GM12878 (cell line): Measurements from ENCODE around the gene CLDN7. TPM values are rescaled to one million over a fixed set of nuclear protein-coding genes. Genes with fewer than 3 reads are reported as not detected.

Experiments used
- ATAC-seq: fragments of 200-7000 bp; cut with Tn5 transposase; 3 replicates; pipeline ENCODE4 v1.9.1; 2020; ENCODE audit warnings: mild to moderate bottlenecking, moderate library complexity
- BruUV-seq: library from RNA; stranded (reverse); fragments of 400-500 nt; replicated peaks from 2 replicates; lab custom pipeline; 2021; lab: Mats Ljungman, UMichigan
- CTCF ChIA-PET: fragments of 300-600 bp; sonication (Branson Sonifier 250); formaldehyde crosslinking; extraction: SDS; loops from one replicate; lab custom pipeline; 2021; ENCODE audit warnings: inconsistent platforms; lab: Yijun Ruan, JAX
- POLR2A ChIA-PET: fragments of 350-600 bp; formaldehyde crosslinking; extraction: SDS; loops from one replicate; lab custom pipeline; 2021; ENCODE audit warnings: inconsistent platforms; lab: Charles Lee
- RAD21 ChIA-PET: fragments of 300-600 bp; sonication (Branson Sonifier 250); formaldehyde crosslinking; loops from one replicate; lab custom pipeline; 2023; ENCODE audit warnings: antibody characterized with exemption; ENCODE audit not compliant: unreplicated experiment; lab: Charles Lee
- SMC1A ChIA-PET: fragments of 300-600 bp; sonication (Branson Sonifier 250); formaldehyde crosslinking; loops from one replicate; lab custom pipeline; 2023; ENCODE audit not compliant: unreplicated experiment, uncharacterized antibody; lab: Charles Lee
- DNase-seq: peaks from one replicate; pipeline ENCODE4 v3.0.0-alpha.2; 2011; ENCODE audit warnings: low read depth, low spot score
- FAIRE-seq: peaks from 3 replicates; lab custom pipeline; 2011; peaks lifted over from hg19 to GRCh38; lab: Jason Lieb, UNC
- H2AFZ ChIP-seq: 2 replicates; pipeline ENCODE4 v1.6.0; 2011; ENCODE audit warnings: low read depth, low read length, control low read depth; ENCODE audit not compliant: control insufficient read depth
- H3K27ac ChIP-seq: 2 replicates; pipeline ENCODE4 v1.5.1; 2011; ENCODE audit warnings: control low read depth; ENCODE audit not compliant: control insufficient read depth, insufficient read depth
- H3K27me3 ChIP-seq, 2 experiments: replicated peaks in 1 of 2; 2 replicates each; pipeline versions ENCODE4 v1.6.0 to v1.6.1; 2011; ENCODE audit warnings: low read length in 1 of 2; ENCODE audit not compliant: control insufficient read depth in 2 of 2, insufficient read depth in 2 of 2
- H3K36me3 ChIP-seq, 2 experiments: 2 replicates each; pipeline ENCODE4 v1.5.1; 2011; ENCODE audit warnings: low read length in 1 of 2; ENCODE audit not compliant: control insufficient read depth in 2 of 2, insufficient read depth in 2 of 2
- H3K4me1 ChIP-seq: 2 replicates; pipeline ENCODE4 v1.6.1; 2011; ENCODE audit warnings: mild to moderate bottlenecking, low read length, moderate library complexity, mixed read lengths; ENCODE audit not compliant: control insufficient read depth, insufficient read depth
- H3K4me2 ChIP-seq: 2 replicates; pipeline ENCODE4 v1.6.0; 2011; ENCODE audit warnings: control low read depth; ENCODE audit not compliant: control insufficient read depth, insufficient read depth
- H3K4me3 ChIP-seq: fragments of 200-600 bp; sonication (generic); 2 replicates; pipeline ENCODE4 v1.5.1; 2016
- H3K79me2 ChIP-seq: 2 replicates; pipeline ENCODE4 v1.6.0; 2011; ENCODE audit warnings: low read length; ENCODE audit not compliant: control insufficient read depth, insufficient read depth
- H3K9ac ChIP-seq: 2 replicates; pipeline ENCODE4 v1.8.0; 2011; ENCODE audit warnings: low read length, control low read depth, mixed read lengths; ENCODE audit not compliant: control insufficient read depth, insufficient read depth
- H3K9me3 ChIP-seq: replicated peaks from 3 replicates; pipeline ENCODE4 v1.5.1; 2011; ENCODE audit warnings: mild to moderate bottlenecking, low read length; ENCODE audit not compliant: control insufficient read depth, insufficient read depth
- H4K20me1 ChIP-seq: 2 replicates; pipeline ENCODE4 v1.6.0; 2011; ENCODE audit not compliant: control insufficient read depth, insufficient read depth
- BCL11A ChIP-seq: IDR thresholded peaks from 2 replicates; pipeline ENCODE4 v1.6.1; 2011; ENCODE audit warnings: low read depth, low read length
- FOXK2 ChIP-seq: fragments of 450-650 bp; IDR thresholded peaks from 2 replicates; pipeline ENCODE4 v1.6.1; 2017; ENCODE audit warnings: mild to moderate bottlenecking, moderate library complexity
- POLR2A ChIP-seq: IDR thresholded peaks from 2 replicates; pipeline ENCODE4 v1.6.1; 2011; ENCODE audit warnings: low read depth, mild to moderate bottlenecking, low read length
- RFX5 ChIP-seq: IDR thresholded peaks from 2 replicates; pipeline ENCODE4 v1.6.1; 2011; ENCODE audit warnings: low read depth, low read length, improper control_type of control experiment
- ZNF217 ChIP-seq: fragments of 450-650 bp; IDR thresholded peaks from 2 replicates; pipeline ENCODE4 v1.6.1; 2017; ENCODE audit warnings: antibody characterized with exemption, mild to moderate bottlenecking
- WGBS: methylation state at CpG from one replicate; pipeline ENCODE4 v1.1.6; 2016; ENCODE audit warnings: low lambda C conversion rate; ENCODE audit not compliant: insufficient replicate concordance, insufficient coverage; ENCODE audit errors: missing lambda C conversion rate; 5-methylcytosine and 5-hydroxymethylcytosine counted together
- in situ Hi-C: fragments of 300-500 bp; cut with MboI; formaldehyde crosslinking; loops from 9 replicates; pipeline ENCODE4 v1.14.3; 2018; ENCODE audit warnings: mixed read lengths
- intact Hi-C: fragments of 100-400 bp; cut with micrococcal nuclease; formaldehyde crosslinking; loops from one replicate; pipeline ENCODE4 v1.14.2; 2022; ENCODE audit not compliant: unreplicated experiment
- polyA plus RNA-seq, 11 experiments: library from polyadenylated mRNA; depleted of rRNA in 4 of 11; unstranded in 6 of 11; stranded (reverse) in 5 of 11; fragments of >200 nt; fragmentation: Nextera tagmentation in 4 of 11; fragmentation: Illumina TruSeq in 1 of 11; extraction: Ambion mirVana in 4 of 11; extraction: Trizol in 1 of 11; gene quantifications; 1 replicate in 1 of 11; 2 replicates in 10 of 11; pipeline versions ENCODE4 v1.2.1 to v1.2.3, GENCODE V29; 2011 to 2016; ENCODE audit warnings: inconsistent platforms in 2 of 11, missing spikeins in 2 of 11, low read depth in 1 of 11
- total RNA-seq, 4 experiments: library from RNA; depleted of rRNA in 3 of 4; stranded (reverse); fragments of >200 nt in 3 of 4; fragmentation: Illumina TruSeq in 1 of 4; extraction: Trizol in 1 of 4; gene quantifications; 2 replicates each; pipeline versions ENCODE4 v1.2.1 to v1.2.3, GENCODE V29; 2013 to 2021
- TF ChIP-seq, protein P1 (sequence below): fragments of 450-650 bp; IDR thresholded peaks from 2 replicates; pipeline ENCODE4 v1.6.1; 2017; ENCODE audit warnings: antibody characterized with exemption, mild to moderate bottlenecking, moderate library complexity
- TF ChIP-seq, protein P2 (sequence below): fragments of 450-650 bp; IDR thresholded peaks from 2 replicates; pipeline ENCODE4 v1.6.1; 2016; ENCODE audit warnings: mild to moderate bottlenecking, moderate library complexity, borderline replicate concordance

The CLDN7 gene
- total and polyA plus RNA-seq, 10 of the 15 experiments (the other 5 are each of a cell fraction or from before 2014, with no cell fraction given): 0.19 to 1.3 (median 0.36) TPM; not detected in 5

DNA sequence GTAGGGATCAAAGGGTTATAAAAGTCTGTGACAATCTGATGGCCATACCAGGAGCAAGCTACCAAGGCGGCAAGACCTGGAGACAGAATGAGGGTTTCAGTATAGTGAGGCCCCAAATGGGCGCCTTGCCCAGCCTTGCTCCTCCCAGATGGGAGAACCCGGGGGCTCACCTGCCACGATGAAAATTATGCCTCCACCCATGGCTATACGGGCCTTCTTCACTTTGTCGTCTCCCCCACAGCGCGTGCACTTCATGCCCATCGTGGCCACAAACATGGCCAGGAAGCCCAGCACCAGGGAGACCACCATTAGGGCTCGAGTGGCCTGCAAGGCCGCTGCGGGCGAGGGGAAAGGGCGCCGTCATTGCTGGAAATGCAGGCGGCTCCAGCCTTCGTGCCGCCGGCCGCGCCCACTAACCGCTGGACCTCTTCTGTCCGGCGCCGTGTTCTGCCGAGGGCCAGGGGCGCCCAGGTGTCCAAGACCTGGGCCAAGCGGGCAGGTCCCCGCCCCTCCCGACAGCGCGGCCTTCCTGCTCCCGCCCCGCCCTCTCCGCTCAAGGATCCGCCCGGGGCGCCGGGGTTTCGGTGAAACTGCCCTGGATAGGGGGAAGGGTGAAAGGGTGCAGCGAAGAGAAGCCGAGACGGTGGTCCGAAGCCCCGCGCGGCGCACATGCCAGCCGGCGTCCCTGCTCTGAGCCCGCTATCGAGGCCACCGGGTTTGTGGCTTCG, 1.5 kb downstream of the CLDN7 start:
- SMC1A ChIA-PET: no interaction called here
- DNase-seq: no peak
- CTCF ChIA-PET: no interaction called here
- 8% methylated on average over 38 of the region's 54 CpGs for WGBS
- Histone ChIP-seq H3K4me2 (peak overlapping the region; percentile 86), H3K9ac (peak overlapping the region; percentile 43), H3K79me2 (no peaks in the 10 kb centered on the region), H3K9me3 (no peaks in the 10 kb centered on the region), H3K4me1 (peaks cover 17% of the 10 kb centered on the region), H3K27ac (no peak overlapping the region), H3K27me3 (peaks cover 3 to 5% of the 10 kb centered on the region in 2 experiments; a peak in 2 of 4 replicates), H4K20me1 (no peaks in the 10 kb centered on the region), H3K4me3 (peak overlapping the region; percentile 64), H3K36me3 (peaks cover 0 to 8% of the 10 kb centered on the region in 2 experiments; a peak in 2 of 4 replicates), H2AFZ (peak overlapping the region; percentile 65)
- intact Hi-C loops: no loop called here
- RAD21 ChIA-PET: no interaction called here
- in situ Hi-C loops: no loop called here
- ATAC-seq: peak; percentile 48
- no peak for FAIRE-seq
- POLR2A ChIA-PET: no interaction called here
- BruUV-seq: no TSS peak
- no peak for TF ChIP-seq BCL11A
- peak; percentile 69 for TF ChIP-seq POLR2A

DNA sequence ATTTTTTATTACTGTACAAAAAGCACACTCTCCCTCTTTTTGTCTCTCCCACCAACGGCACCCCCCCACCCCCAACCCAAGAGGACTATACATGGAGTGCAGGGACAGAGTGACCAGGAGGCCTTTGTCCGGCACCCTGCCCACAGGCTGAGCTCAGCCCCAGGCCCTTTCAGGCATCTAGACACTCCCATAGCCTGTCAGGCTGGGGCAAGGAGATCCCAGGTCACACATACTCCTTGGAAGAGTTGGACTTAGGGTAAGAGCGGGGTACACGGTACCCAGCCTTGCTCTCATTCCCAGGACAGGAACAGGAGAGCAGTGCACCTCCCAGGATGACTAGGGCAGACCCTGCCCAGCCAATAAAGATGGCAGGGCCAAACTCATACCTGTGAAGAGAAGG, 2.1 kb downstream of the CLDN7 start:
- ChIA-PET POLR2A (no interaction called here), RAD21 (no interaction called here), SMC1A (no interaction called here), CTCF (interaction anchor here (0.7 kb wide), 1 partner anchor 22 kb away, joined by 3 read pairs; no protein-coding TSS in a partner anchor)
- H3K79me2 ChIP-seq: no peaks in the 10 kb centered on the region
- H3K9me3 ChIP-seq: no peaks in the 10 kb centered on the region
- FAIRE-seq (no peak), DNase-seq (no peak), ATAC-seq (no peak)
- in situ Hi-C loops (no loop called here), intact Hi-C loops (no loop called here)
- no peak overlapping the region for H3K9ac ChIP-seq
- no peaks in the 10 kb centered on the region for H4K20me1 ChIP-seq
- no peak overlapping the region for H2AFZ ChIP-seq
- BruUV-seq: no TSS peak
- H3K27ac ChIP-seq: no peak overlapping the region
- H3K27me3 ChIP-seq: peaks cover 3 to 5% of the 10 kb centered on the region in 2 experiments; a peak in 2 of 4 replicates
- 82% methylated on average over 4 of the region's 4 CpGs for WGBS
- H3K4me3 ChIP-seq: no peak overlapping the region
- H3K4me2 ChIP-seq: no peak overlapping the region
- no peak for TF ChIP-seq FOXK2
- TF ChIP-seq, protein P1, sequence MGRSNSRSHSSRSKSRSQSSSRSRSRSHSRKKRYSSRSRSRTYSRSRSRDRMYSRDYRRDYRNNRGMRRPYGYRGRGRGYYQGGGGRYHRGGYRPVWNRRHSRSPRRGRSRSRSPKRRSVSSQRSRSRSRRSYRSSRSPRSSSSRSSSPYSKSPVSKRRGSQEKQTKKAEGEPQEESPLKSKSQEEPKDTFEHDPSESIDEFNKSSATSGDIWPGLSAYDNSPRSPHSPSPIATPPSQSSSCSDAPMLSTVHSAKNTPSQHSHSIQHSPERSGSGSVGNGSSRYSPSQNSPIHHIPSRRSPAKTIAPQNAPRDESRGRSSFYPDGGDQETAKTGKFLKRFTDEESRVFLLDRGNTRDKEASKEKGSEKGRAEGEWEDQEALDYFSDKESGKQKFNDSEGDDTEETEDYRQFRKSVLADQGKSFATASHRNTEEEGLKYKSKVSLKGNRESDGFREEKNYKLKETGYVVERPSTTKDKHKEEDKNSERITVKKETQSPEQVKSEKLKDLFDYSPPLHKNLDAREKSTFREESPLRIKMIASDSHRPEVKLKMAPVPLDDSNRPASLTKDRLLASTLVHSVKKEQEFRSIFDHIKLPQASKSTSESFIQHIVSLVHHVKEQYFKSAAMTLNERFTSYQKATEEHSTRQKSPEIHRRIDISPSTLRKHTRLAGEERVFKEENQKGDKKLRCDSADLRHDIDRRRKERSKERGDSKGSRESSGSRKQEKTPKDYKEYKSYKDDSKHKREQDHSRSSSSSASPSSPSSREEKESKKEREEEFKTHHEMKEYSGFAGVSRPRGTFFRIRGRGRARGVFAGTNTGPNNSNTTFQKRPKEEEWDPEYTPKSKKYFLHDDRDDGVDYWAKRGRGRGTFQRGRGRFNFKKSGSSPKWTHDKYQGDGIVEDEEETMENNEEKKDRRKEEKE: no peak
- TF ChIP-seq, protein P2, sequence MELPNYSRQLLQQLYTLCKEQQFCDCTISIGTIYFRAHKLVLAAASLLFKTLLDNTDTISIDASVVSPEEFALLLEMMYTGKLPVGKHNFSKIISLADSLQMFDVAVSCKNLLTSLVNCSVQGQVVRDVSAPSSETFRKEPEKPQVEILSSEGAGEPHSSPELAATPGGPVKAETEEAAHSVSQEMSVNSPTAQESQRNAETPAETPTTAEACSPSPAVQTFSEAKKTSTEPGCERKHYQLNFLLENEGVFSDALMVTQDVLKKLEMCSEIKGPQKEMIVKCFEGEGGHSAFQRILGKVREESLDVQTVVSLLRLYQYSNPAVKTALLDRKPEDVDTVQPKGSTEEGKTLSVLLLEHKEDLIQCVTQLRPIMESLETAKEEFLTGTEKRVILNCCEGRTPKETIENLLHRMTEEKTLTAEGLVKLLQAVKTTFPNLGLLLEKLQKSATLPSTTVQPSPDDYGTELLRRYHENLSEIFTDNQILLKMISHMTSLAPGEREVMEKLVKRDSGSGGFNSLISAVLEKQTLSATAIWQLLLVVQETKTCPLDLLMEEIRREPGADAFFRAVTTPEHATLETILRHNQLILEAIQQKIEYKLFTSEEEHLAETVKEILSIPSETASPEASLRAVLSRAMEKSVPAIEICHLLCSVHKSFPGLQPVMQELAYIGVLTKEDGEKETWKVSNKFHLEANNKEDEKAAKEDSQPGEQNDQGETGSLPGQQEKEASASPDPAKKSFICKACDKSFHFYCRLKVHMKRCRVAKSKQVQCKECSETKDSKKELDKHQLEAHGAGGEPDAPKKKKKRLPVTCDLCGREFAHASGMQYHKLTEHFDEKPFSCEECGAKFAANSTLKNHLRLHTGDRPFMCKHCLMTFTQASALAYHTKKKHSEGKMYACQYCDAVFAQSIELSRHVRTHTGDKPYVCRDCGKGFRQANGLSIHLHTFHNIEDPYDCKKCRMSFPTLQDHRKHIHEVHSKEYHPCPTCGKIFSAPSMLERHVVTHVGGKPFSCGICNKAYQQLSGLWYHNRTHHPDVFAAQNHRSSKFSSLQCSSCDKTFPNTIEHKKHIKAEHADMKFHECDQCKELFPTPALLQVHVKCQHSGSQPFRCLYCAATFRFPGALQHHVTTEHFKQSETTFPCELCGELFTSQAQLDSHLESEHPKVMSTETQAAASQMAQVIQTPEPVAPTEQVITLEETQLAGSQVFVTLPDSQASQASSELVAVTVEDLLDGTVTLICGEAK: no peak
- no peak for TF ChIP-seq RFX5
- TF ChIP-seq ZNF217: no peak
- peaks cover 0 to 8% of the 10 kb centered on the region in 2 experiments; a peak in 2 of 4 replicates for H3K36me3 ChIP-seq
- H3K4me1 ChIP-seq: peaks cover 17% of the 10 kb centered on the region
